NCI-H2081 treated with DMSO at 0.1 percent for 48 hours (cell line): ENCODE results near the gene UBAP1L.
"Not testable (repeated sequence)": the region's sequence is repeated elsewhere in the genome, so short reads cannot be mapped to it uniquely, and the experiment has no call there.

ENCODE experiments used
- DNase-seq: peaks from one replicate; lab custom pipeline; 2025; lab: John Stamatoyannopoulos, UW

Gene UBAP1L

DNA sequence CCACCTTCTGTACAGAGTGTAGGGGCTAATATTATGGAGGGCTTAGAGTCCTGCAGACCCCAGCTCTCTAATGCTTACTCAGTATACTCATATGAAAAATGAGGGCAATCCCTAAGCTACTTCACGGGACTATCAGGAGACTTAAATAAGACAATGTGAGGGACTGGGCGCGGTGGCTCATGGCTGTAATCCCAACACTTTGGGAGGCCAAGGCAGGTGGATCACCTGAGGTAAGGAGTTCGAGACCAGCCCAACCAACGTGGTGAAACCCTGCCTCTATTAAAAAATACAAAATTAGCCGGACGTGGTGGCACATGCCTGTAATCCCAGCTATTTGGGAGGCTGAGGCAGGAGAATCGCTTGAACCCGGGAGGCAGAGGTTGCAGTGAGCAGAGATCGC, 15.2 kb downstream of the UBAP1L start:
- not testable (repeated sequence) for DNase-seq

DNA sequence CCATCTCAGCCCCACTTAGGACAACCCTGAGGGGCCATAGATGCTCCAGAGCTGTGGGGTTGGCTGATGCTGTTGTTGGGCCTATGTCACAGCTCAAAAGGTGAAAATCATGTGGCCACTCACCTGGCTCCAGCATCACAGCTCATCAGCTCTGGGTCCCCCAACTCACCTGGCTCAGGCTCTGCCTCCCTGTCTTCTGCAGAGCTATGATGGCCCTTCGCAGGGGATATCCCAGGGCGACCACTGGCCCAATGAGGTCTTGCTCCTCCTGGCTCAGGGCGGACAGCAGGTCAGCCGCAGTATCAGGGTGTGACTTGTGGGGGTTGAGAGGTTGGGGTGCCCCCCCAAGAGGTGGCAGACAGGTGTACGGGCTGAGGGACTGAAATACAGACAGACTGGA, 15.7 kb downstream of the UBAP1L start:
- DNase-seq: no peak

- no peak for DNase-seq
These were observed 17.2 kb downstream of the UBAP1L start for GRCh38 chr15:65097651-65098263.

DNA sequence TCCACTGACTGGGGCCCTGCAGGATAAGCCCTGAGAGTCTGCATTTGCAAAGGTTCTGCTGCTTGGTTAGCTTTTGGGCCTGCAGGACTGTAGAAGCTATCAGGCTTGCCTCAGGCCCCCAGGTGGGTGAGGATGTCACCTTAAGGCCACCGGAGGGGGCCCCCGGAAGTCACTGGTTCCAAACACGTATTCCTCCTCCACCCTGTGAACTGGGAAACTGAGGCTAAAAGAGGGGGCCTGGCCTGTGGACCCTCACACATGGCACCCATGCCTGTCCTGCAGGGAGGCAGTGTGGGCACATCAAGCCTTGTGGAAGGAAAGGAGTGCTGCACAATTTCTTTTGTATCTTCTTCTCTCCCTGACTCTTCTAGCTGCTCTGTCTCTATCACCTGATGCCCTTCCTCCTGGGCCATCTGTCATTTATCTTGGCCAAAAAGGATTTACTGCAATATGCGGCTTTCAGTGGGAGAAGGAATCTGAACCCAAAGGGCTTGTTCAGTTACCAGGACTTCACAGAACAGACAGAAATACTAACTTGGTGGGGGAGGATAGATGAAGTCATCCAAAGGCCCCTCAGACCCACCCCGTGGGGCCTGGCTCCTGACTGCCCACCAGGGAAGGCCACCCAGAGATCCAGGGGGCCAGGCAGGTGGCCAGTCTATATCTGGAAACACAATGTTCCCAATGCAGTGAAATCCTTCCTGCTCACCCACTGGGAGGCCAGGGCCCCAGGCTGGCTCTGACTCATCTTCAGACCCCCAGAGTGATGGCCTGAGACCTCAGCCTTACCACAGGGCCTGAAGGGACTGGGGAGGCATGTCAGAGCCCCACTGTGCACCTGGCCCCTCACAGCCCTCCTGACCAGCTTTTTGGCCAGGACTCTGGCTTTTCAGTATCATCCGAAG, 18.3 kb downstream of the UBAP1L start:
- no peak for DNase-seq

GRCh38 chr15:65095747-65096104, 19.3 kb downstream of the UBAP1L start:
- DNase-seq: no peak

DNA sequence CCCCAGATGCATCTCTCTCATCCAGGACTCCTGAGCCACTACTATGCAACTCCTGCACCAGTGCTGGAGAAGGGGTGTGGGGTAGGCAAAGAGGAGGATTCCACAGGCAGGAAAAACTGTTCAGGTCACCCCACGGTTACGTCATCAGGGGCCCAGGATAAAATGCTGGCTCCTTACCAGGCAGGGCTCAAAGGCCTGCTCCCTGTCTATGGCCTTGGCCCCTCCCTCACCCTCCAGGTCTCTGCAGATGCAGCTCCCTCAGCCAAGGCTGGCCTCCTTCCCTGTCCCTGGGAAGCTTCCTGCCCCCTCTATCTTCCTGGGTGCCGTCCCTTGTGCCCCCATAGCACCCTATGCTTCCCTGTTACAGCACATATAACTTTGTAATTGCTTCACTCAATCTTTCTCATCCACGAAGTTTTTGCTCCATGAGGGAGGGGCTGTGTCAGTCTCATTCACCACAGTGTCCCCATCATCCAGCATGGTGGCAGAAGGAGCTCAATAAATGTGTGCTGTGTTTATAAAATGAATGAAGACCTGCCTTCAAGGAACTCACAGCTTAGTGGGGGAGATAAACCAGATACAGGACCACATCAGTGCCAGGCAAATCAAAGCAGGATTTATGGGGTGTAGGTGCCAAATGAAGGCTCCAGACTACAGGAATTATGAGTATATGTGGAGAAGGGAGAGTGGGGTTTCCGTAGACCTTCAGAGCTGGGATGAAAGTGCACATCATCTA, 19.8 kb downstream of the UBAP1L start:
- no peak for DNase-seq

GRCh38 chr15:65094294-65094995, 20.6 kb downstream of the UBAP1L start:
- no peak for DNase-seq

DNA sequence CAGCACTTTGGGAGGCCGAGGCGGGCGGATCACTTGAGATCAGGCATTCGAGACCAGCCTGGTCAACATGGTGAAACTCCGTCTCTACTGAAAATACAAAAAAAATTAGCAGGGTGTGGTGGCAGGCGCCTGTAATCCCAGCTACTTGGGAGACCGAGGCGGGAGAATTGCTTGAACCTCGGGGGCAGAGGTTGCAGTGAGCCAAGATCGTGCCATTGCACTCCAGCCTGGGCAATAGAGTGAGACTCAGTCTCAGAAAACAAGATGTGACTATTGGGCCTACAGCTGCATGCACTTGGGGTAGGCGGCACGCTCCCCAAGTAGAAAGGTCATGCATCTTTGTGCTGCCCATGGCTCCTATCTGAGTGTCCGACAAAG, 21.2 kb downstream of the UBAP1L start:
- DNase-seq: not testable (repeated sequence)

GRCh38 chr15:65092911-65093792, 21.8 kb downstream of the UBAP1L start:
- no peak for DNase-seq

DNA sequence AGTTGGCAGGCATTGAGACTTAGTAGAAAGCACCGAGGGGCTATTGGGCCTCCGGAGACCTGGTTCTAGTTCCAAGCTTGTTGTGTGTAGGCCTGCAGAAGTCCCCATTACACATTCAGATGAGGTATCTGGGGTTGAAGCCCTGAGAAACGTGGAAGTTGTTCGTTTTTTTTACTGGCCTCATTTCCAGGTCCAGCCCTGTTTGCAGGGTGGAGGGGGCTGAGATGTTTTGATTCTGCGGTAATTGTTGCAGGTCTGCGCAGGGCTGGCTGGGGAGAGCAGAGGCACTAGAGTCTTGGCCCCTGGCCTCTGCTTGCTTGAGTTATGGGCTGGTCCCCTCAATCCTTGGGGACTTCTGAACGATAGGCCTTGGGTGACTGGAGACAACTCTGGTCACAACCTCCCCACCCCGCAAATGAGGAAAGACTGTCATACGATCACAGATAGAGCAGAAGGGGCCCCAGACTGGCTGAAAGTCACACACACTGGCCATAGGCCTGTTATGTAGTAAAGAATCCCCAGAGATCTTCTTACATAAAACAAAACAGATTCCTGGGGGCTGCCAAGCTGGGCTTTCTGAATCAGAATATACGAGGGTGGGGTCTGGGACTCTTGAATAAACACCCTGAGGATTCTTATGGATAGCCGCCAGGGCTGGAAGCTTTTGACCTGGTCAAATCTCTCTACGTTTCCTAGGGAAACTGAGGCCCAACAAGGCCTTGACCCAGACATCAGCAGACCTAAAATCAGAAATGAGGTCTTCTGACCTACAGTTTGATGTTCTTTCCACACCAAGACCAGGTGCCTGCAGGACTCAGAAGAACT, 22.8 kb downstream of the UBAP1L start:
- no peak for DNase-seq

DNA sequence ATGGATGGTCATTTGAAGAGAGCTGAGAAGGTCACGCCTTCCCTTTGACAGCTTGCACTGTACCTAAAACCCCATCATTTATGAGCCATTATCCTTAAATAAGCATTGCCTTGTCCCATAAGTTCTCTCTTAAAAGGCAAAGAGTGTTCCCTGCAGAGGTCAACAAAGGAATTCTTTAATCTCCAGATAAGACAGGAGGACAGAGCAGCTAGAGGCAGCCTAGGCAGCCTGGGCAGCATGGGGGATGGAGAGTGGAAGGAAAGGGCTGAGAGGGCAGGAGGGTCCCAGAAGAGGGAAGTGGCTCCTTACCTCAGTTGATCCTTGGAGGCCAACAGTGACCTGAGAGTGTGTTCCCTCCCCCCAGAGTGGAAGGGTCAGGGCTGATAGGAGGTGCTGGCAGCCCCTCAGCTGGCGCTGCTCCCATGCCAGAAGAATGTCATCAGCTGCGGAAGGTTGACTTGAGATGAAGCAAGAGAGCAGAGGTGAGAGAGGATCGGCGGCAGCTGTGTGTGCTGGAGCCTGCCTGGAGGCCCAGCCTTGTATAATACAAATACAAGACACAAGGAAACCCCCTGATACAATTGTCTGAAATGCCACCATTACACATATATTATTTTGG, 25.7 kb downstream of the UBAP1L start:
- DNase-seq: no peak

DNA sequence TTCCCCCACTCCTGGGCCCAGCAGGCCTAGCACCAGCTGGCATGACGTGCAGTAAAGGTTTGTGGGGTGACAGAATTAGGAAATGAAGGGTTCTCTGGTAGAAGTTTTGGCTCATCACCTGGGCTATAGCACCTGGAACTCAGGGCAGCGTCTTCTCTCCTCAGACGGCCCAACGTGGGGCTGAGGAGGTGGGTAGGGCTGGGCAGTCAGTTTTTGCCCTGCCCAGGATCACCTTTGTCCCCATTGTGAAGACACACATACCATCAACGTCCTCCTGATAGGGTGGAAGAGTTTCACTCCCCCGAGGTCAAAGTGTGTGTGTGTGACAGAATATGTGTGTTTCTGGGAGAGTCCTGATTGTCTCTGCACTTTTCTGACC, 26.4 kb downstream of the UBAP1L start:
- no peak for DNase-seq

GRCh38 chr15:65087873-65088642, 26.9 kb downstream of the UBAP1L start:
- DNase-seq: no peak

GRCh38 chr15:65087411-65087810, 27.6 kb downstream of the UBAP1L start:
- no peak for DNase-seq

GRCh38 chr15:65086680-65087111, 28.3 kb downstream of the UBAP1L start:
- no peak for DNase-seq

DNA sequence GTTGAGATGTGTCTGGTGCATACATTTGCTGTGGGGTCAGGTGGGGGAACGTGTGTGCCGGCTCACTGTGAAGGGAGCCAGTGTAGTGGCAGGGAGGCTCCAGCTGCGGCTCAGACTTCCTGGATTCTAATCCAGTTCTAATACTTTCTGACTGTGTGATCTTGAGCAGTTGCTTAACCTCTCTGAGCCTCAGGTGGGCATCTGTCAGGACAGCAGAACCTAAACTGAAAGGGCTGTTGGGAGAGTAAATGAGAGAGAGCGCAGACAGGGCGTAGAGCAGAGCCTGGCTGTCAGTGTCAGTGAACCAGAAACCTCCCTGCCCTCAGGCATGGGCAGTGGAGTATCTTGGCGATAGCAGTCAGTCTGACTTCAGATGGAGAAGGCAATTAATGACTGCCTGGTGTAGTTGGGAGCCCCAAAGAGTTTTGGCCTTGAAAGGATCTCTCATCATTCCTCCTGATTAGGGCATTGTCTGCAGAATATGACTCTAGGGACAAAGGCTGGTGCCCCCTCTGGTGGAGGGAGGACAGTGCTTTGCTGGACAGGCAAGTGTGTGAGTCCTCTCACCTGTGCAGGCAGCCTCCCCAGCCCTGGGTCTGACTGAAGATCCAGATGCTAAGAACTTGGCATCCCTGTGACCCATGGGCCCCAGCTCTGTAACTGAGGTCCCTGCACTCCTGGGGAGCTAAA, 28.9 kb downstream of the UBAP1L start:
- no peak for DNase-seq

DNA sequence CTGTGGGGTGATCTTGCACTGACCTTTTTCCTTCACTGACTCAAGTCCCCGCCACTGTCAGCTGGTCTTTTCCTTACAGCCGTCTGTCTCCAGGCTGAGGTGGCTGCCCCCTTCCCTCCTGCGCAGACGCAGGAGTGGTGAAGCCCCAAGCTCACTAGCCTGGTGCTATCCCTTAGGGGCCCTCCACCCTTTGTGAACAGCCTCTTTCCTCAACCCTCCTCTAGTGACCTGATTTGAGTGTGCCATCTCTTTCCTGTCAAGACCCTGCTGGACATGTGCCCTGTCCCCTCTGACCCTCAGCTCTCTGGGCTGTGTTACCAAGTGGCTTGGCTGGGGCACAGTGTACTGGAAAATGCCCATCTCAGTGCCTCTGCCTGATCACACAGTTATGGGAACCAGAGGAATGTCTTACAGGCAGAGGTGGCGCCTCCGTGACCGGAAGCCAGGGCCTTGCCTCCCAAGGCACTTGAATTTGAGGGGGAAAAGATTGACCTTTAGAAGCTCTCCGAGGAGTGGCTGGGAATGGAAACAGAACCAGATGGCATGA, 29.7 kb downstream of the UBAP1L start:
- DNase-seq: no peak

DNA sequence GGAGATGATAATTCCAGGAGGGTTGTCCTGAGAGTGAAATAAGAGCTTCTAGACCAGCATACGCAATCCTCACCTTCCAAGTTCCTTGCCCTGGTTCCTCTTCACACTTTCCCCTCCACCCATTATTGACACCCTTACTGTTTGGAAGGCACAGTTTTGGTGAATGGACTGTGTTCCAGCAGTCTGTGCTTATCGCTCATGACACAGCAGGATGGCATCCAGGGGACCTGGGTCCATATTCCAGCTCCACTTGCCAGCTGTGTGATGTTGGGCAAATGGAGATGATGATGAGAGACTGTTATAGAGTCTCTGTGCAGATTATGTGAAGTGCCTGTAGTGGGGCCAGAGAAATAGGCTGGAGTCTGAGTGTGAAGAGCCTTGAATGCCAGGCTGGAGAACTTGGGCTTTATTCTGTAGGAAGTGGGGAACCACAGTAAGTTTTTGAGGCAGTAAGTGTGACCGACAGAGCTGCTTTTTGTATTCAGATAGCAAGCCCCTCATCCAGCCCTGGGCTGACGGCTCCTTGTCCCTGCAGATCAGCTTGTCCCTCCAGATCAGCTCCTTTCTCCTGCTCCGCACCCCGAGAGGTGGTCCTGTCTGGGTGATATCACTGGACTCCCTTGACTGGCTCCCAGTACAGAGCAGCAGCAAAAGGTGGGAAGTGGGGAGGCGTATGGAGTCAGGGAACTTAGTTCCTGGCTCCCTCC, 30.3 kb downstream of the UBAP1L start:
- DNase-seq: no peak
